ENCODE results near the gene ZNF627.
"Not testable (repeated sequence)": the region's sequence is repeated elsewhere in the genome, so short reads cannot be mapped to it uniquely, and the experiment has no call there.

ZNF627 gene

GRCh38 chr19:11622401-11622800 is 25.1 kb downstream of the ZNF627 start:
- not testable (repeated sequence) for DNase-seq

DNA sequence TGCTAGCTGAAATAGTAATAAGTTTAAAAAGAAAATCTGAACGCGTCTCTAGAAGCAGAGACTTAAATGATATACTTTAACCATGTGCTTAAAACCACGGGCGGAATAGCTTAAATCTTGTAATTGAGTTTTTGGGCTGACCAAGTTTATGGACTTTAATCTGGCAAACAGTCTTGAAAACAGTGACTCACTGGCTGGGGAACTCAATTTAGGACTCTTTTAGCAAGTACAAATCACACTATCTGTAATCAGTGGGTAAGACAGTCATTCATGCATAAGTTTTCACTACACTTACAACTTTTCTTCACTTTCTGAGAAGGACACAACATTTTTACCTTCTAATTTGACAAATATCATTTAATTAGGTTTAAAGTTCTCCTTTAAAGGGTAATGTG is 26.8 kb downstream of the ZNF627 start:
- DNase-seq, result no peak

DNA sequence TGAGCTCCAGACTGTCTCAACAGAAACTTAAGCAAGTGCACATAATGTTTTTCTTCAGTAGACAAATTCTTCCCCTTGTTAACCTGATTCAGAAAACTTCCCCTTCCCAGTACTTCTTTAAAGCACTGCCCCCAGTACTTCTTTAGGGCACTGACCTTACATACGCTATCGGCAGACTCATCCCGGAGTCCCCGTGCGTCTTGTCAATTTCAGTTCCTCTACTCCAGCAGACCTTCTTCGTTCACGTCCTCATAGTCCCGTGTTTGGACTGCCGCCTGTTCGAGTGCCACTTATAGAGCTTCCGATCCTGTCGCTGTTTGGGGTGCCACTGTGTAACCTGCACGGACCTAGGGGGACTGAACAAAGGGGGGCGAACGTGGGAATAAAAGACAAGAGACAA is 29.0 kb downstream of the ZNF627 start:
- peak in 8 of 58 donors; percentile 0 to 7 (median 2) for DNase-seq

DNA sequence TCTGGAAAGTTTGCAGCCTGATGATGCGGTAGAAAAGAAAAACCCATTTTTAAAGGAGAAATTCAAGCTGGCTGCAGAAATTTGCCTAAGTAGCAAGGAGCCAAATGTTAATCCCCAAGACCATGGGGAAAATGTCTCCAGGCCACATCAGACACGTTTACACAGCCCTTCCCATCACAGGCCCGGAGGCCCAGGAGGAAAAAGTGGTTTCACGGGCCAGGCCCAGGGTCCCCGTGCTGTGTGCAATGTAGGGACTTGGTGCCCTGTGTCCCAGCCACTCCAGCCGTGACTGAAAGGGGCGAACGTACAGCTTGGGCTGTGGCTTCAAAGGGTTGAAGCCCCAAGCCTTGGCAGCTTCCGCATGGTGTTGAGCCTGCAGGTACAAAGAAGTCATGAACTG is 35.9 kb downstream of the ZNF627 start:
- DNase-seq, result no peak

DNA sequence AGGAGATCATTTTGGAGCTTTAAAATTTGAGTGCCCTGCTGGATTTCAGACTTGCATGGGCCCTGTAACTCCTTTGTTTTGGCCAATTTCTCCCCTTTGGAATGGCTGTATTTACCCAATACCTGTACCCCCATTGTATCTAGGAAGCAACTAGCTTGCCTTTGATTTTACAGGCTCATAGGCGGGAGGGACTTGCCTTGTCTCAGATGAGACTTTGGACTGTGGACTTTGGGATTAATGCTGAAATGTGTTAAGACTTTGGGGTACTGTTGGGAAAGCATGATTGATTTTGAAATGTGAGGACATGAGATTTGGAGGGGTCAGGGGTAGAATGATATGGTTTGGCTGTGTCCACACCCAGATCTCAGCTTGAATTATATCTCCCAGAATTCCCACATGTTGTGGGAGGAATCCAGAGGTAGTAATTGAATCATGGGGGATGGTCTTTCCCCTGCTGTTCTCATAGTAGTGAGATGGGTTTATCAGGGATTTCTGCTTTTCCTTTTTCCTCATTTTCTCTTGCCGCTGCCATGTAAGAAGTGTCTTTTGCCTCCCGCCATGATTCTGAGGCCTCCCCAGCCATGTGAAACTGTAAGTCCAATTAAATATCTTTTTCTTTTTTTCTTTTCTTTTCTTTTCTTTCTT is 36.9 kb downstream of the ZNF627 start:
- not testable (repeated sequence) for DNase-seq

- DNase-seq, result no peak
Observed at GRCh38 chr19:11639245-11639601, 41.9 kb downstream of the ZNF627 start.

GRCh38 chr19:11639602-11640471 is 42.6 kb downstream of the ZNF627 start:
- DNase-seq, result peak; percentile 4 to 95 (median 81)

DNA sequence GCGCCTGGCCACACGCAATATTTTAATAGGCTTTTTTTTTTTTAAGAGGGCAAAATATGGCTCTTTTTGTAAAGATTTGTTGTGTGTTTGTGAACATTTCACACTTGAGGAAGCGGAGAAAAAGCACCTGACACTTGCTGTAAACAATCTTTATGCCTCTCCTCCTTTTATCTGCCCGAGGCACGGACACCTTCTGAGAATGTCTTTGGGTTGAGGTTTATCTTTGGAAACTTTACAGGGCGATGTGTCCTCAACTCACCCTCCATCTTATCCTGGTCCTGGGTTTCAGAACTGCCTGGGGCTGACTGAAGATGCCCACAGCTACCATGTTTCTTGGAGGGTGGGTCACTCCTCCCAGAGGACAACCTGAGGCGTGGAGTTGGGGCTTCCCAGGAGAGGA is 44.0 kb downstream of the ZNF627 start:
- DNase-seq, result no peak

- DNase-seq, result no peak
Observed at GRCh38 chr19:11642902-11643301, 45.6 kb downstream of the ZNF627 start.

DNA sequence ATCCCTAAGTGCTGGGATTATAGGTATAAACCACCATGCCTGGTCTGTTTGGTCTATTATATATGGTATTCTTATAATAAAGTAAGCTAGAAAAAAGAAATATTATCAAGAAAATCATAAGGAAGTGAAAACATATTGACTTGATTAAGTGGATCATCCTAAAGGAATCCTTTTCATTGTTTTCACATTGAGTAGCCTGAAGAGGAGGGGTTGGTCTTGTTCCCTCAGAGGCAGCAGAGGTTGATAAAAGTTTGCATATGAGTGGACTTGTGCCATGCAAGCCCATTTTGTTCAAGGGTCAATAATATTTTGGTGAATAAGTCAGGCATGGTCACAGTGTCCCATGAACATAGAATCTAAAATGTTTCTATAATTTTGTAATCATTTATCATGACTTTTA is 52.7 kb downstream of the ZNF627 start:
- DNase-seq, result no peak

DNA sequence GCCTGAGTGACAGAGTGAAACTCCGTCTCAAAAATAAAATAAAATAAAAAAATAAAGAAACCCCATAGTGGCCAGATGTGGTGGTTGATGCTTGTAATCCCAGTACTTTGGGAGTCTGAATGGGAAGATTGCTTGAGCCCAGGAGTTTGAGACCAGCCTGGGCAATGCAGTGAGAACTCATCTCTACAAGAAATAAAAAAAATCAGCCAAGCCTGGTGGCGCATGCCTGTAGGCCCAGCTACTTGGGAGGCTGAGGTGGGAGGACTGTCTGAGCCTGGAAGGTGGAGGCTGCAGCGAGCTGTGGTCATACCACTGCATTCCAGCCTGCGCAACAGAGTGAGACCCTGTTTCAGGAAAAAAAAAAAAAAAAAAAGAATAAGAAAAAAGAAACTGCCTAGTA is 53.8 kb downstream of the ZNF627 start:
- no peak for DNase-seq

DNA sequence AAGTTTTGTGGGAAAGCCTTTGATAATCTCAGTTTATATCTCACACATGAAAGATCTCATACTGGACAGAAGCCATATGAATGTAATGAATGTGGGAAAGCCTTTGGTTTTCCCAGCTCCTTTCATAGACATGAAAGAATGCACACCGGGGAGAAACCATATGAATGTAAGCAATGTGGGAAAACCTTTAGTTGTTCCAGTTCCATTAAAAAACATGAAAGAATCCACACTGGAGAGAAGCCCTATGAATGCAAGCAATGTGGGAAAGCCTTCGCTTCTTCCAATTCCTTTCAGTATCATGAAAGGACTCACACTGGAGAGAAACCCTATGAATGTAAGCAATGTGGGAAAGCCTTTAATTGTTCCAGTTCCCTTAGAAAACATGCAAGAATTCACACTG is 54.8 kb downstream of the ZNF627 start:
- DNase-seq, result no peak

- no peak for DNase-seq
Observed at GRCh38 chr19:11652492-11652891, 55.2 kb downstream of the ZNF627 start.

- DNase-seq, result no peak
Observed at GRCh38 chr19:11656535-11656934, 59.3 kb downstream of the ZNF627 start.

DNA sequence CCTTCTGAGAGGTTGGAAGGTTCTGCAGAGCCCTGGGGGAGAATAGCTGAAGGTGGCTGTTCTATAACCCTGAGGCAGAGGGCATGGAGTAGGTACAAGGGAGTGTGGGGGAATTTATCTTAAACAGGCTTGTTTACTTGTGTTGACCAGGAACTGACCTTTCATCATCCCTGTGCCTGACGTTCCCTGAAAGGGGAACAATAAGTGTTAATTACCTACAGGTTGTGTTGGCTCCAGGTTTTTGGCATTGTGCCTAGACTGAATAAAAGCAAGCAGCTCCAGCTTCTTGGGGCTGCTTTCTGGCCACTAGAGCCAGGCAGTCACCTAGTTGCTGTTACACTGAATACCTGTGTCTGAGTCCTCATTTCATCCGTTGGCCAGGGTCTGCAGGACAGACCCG is 60.0 kb downstream of the ZNF627 start:
- DNase-seq, result no peak

DNA sequence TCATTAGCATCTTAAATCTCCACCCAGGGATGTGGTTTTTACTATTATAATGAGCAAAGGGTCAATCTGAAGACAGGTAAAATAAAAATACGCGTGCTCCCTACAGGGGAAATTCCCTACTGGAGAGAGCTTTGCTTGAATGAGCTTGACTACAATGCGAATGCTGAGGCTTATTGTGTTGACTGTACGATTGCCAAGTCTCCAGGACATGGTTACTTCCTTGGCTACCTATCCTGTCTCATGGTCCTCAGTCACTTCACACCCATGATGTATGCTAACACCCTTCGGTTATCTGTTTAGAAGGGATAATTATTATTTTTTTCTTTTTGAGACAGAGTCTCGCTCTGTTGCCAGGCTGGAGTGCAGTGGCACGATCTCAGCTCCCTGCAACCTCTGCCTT is 61.7 kb downstream of the ZNF627 start:
- no peak for DNase-seq

DNA sequence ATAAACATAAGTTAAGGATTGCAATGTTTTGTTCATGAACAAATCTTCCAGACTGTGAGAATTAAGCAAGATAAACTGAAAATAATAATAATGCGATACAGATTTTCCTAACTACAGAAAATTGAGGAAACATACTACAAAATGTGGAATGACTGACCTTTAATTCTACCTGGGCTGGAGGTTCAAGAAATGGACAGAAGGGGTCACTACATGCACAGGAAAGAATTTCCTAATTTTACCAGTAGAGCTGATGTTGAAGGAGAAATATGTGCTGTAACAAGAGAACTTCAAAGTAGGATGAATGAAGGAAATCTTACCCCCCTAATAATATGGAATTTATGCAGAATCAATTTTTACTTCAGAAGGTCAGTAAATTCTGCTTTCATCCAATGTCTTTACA is 62.3 kb downstream of the ZNF627 start:
- DNase-seq, result no peak

- no peak for DNase-seq
Observed at GRCh38 chr19:11662278-11662677, 65.0 kb downstream of the ZNF627 start.

- no peak for DNase-seq
Observed at GRCh38 chr19:11663181-11663591, 65.9 kb downstream of the ZNF627 start.

Measured in anterior cingulate cortex (tissue), 58 donors.